DOHH2 (cell line): ENCODE measurements around the gene SEPSECS.

Experiments used
- H3F3A ChIP-seq: fragments of 200-600 bp; sonication (generic), shearing (Covaris generic); 2 replicates; pipeline ENCODE4 v1.6.0; 2016; ENCODE audit warnings: antibody characterized with exemption, mild to moderate bottlenecking; ENCODE audit not compliant: control insufficient read depth, insufficient read depth
- H3K27ac ChIP-seq: fragments of 200-600 bp; sonication (generic); 2 replicates; pipeline ENCODE4 v1.5.1; 2014; ENCODE audit warnings: low read depth, mild to moderate bottlenecking, low read length, moderate library complexity
- H3K27me3 ChIP-seq: fragments of 200-600 bp; sonication (generic); 2 replicates; pipeline ENCODE4 v1.6.1; 2014; ENCODE audit warnings: mild to moderate bottlenecking, low read length, mixed read lengths; ENCODE audit not compliant: control insufficient read depth
- H3K36me3 ChIP-seq: fragments of 200-600 bp; sonication (generic); 2 replicates; pipeline ENCODE4 v1.6.1; 2014; ENCODE audit warnings: mild to moderate bottlenecking, low read length, moderate library complexity, mixed read lengths; ENCODE audit not compliant: control insufficient read depth
- H3K4me1 ChIP-seq: fragments of 200-600 bp; sonication (generic); 2 replicates; pipeline ENCODE4 v1.6.1; 2014; ENCODE audit warnings: mild to moderate bottlenecking, low read length, mixed read lengths; ENCODE audit not compliant: control insufficient read depth
- H3K4me2 ChIP-seq: fragments of 200-600 bp; sonication (generic); 2 replicates; pipeline ENCODE4 v1.6.0; 2014; ENCODE audit warnings: mild to moderate bottlenecking, low read length, moderate library complexity
- H3K4me3 ChIP-seq: fragments of 200-600 bp; sonication (generic); 2 replicates; pipeline ENCODE4 v1.5.1; 2014; ENCODE audit warnings: mild to moderate bottlenecking, low read length, mixed read lengths
- H3K79me2 ChIP-seq: fragments of 200-600 bp; sonication (generic); 2 replicates; pipeline ENCODE4 v1.6.1; 2014; ENCODE audit warnings: mild to moderate bottlenecking, low read length, mixed read lengths; ENCODE audit not compliant: control insufficient read depth
- H3K9me2 ChIP-seq: fragments of 200-600 bp; sonication (generic); replicated peaks from 2 replicates; pipeline ENCODE4 v1.6.1; 2014; ENCODE audit warnings: mild to moderate bottlenecking, low read length, mixed read lengths; ENCODE audit not compliant: control insufficient read depth
- H3K9me3 ChIP-seq: fragments of 200-600 bp; sonication (generic); 2 replicates; pipeline ENCODE4 v1.6.1; 2014; ENCODE audit warnings: antibody characterized with exemption, low read length, mixed read lengths; ENCODE audit not compliant: control insufficient read depth, insufficient read depth
- H4K20me1 ChIP-seq: fragments of 200-600 bp; sonication (generic); 2 replicates; pipeline ENCODE4 v1.6.0; 2014; ENCODE audit warnings: low read depth, mild to moderate bottlenecking, antibody characterized with exemption, low read length, moderate library complexity; ENCODE audit not compliant: control insufficient read depth, insufficient read depth
- EZH2phosphoT487 ChIP-seq: fragments of 200-600 bp; sonication (generic); IDR thresholded peaks from 2 replicates; pipeline ENCODE4 v1.6.1; 2017; ENCODE audit warnings: borderline replicate concordance, mild to moderate bottlenecking, antibody characterized with exemption, low read length, moderate library complexity, mixed read lengths
- TF ChIP-seq, protein P1 (sequence below): fragments of 200-600 bp; sonication (generic); IDR thresholded peaks from one replicate; pipeline ENCODE4 v1.5.1; 2014; ENCODE audit warnings: antibody characterized with exemption, mild to moderate bottlenecking, low read depth, low read length; ENCODE audit not compliant: poor library complexity, severe bottlenecking

The SEPSECS gene

DNA sequence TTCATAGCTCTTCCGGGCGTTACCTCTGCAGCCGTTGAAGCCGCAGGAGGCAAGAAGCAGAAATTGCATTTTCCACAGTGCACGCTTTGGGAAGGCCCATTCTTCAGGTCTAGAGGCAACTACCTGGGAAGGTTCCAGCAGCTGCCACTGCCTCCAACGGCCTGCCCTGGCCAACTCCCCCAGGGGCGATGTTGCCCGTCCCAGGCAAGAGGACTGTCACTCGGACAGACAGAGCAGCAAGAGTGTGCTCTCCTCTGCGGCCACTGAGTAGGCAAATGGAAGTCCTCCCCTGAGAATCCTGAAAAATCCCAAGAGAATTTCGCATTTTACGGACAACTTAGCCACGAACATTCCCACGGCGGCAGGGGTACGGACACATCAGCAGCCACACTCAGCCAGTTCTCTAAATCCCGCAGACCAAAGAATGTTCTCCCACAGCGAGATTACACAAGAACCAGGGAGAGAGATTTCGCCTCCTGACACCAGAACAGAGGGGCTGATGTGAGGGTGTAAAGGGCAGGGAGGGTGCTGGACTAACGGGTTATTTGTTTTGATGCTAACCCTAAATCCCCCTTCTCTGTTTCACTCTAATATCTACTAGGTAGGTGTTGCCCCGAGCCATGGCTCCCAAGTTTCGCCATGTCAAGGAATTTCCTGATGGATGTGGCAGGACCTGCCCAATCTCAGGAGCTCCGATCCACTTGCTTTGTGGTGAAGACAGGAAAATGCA lies 63.8 kb downstream of the SEPSECS start:
- Histone ChIP-seq H3K9me2 (no peaks in the 10 kb centered on the region), H3K27ac (no peak overlapping the region), H4K20me1 (no peaks in the 10 kb centered on the region), H3K9me3 (no peaks in the 10 kb centered on the region), H3K27me3 (no peaks in the 10 kb centered on the region), H3K4me2 (no peak overlapping the region), H3K4me3 (no peak overlapping the region), H3K4me1 (no peaks in the 10 kb centered on the region), H3K79me2 (no peaks in the 10 kb centered on the region), H3K36me3 (no peaks in the 10 kb centered on the region), H3F3A (no peaks in the 10 kb centered on the region)
- no peak for TF ChIP-seq EZH2phosphoT487
- TF ChIP-seq, protein P1, sequence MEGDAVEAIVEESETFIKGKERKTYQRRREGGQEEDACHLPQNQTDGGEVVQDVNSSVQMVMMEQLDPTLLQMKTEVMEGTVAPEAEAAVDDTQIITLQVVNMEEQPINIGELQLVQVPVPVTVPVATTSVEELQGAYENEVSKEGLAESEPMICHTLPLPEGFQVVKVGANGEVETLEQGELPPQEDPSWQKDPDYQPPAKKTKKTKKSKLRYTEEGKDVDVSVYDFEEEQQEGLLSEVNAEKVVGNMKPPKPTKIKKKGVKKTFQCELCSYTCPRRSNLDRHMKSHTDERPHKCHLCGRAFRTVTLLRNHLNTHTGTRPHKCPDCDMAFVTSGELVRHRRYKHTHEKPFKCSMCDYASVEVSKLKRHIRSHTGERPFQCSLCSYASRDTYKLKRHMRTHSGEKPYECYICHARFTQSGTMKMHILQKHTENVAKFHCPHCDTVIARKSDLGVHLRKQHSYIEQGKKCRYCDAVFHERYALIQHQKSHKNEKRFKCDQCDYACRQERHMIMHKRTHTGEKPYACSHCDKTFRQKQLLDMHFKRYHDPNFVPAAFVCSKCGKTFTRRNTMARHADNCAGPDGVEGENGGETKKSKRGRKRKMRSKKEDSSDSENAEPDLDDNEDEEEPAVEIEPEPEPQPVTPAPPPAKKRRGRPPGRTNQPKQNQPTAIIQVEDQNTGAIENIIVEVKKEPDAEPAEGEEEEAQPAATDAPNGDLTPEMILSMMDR = no peak

DNA sequence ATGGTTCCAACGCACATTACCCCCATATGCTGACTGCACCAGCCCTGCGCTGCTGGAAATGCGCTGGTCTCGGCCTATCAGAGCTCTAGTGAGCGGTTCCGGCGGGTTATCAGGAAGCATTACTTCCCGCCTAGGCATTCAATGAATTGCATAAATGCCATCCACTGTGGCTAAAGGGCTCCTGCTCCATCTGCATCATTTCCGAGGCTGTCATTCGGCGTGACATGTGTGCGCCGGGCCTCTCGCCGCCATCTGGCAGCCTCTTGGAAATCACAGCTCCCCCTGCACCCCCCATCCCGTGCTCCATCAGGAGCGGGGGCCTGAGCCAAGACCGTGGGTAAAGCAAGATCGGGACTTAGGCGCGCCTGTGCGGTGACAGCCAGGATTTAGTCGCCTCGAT lies 64.4 kb downstream of the SEPSECS start:
- no peak overlapping the region for H3K4me2 ChIP-seq
- H3K27me3 ChIP-seq = no peaks in the 10 kb centered on the region
- no peaks in the 10 kb centered on the region for H3K9me3 ChIP-seq
- no peak overlapping the region for H3K27ac ChIP-seq
- no peaks in the 10 kb centered on the region for H3K4me1 ChIP-seq
- H3K79me2 ChIP-seq = no peaks in the 10 kb centered on the region
- no peaks in the 10 kb centered on the region for H3K9me2 ChIP-seq
- TF ChIP-seq EZH2phosphoT487 = no peak
- TF ChIP-seq, protein P1 = no peak
- H3F3A ChIP-seq = no peaks in the 10 kb centered on the region
- H3K36me3 ChIP-seq = no peaks in the 10 kb centered on the region
- H4K20me1 ChIP-seq = no peaks in the 10 kb centered on the region
- H3K4me3 ChIP-seq = no peak overlapping the region

DNA sequence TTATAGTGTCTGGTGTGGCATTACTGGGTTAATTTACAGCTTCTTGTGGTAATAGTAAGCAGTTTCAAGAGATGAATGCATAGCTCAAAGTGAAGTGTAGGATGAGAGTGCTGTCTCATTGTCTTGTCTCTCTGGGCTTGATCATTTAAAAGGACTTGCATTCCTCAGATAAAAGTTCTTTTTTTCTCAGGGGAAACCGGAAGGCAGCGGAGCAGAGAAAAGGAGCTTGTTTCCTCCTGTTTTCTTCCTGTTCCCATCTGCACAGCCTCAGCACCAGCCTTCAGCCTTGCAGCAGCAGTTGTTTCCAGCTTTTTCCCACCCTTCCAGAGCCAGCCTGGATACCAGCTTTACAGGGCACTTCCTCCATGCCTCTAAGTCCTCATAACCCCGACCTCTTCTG lies 68.1 kb downstream of the SEPSECS start:
- Histone ChIP-seq H3F3A (no peaks in the 10 kb centered on the region), H3K4me1 (no peaks in the 10 kb centered on the region), H3K27ac (no peak overlapping the region), H4K20me1 (no peaks in the 10 kb centered on the region), H3K9me2 (no peaks in the 10 kb centered on the region), H3K27me3 (no peaks in the 10 kb centered on the region), H3K9me3 (no peaks in the 10 kb centered on the region), H3K79me2 (no peaks in the 10 kb centered on the region), H3K4me2 (no peak overlapping the region), H3K36me3 (no peaks in the 10 kb centered on the region), H3K4me3 (no peak overlapping the region)
- TF ChIP-seq, protein P1 = no peak
- no peak for TF ChIP-seq EZH2phosphoT487
